GM12873 (cell line): ENCODE measurements around the gene E2F2.

ENCODE experiments used
- CTCF ChIP-seq: IDR thresholded peaks from 2 replicates; pipeline ENCODE4 v1.5.1; 2012; ENCODE audit warnings: low read depth, mild to moderate bottlenecking, moderate library complexity, low read length, control low read depth; ENCODE audit not compliant: insufficient read depth; ENCODE audit errors: missing control alignments

E2F2 gene

GRCh38 chr1:23505851-23506250 lies 25.2 kb downstream of the E2F2 start:
- no peak for TF ChIP-seq CTCF

GRCh38 chr1:23502951-23503350 lies 28.1 kb downstream of the E2F2 start:
- no peak for TF ChIP-seq CTCF

GRCh38 chr1:23500466-23500865 lies 30.6 kb downstream of the E2F2 start:
- no peak for TF ChIP-seq CTCF

GRCh38 chr1:23497777-23498439 lies 33.1 kb downstream of the E2F2 start:
- no peak for TF ChIP-seq CTCF

- TF ChIP-seq CTCF: no peak
These were observed 34.4 kb downstream of the E2F2 start for GRCh38 chr1:23496490-23497181.

- TF ChIP-seq CTCF: no peak
These were observed 38.8 kb downstream of the E2F2 start for GRCh38 chr1:23492132-23492720.

GRCh38 chr1:23489842-23490241 lies 41.2 kb downstream of the E2F2 start:
- no peak for TF ChIP-seq CTCF
